IMR-90 (cell line): ENCODE data around the gene SPZ1. TPM values are rescaled to one million over a fixed set of nuclear protein-coding genes. Genes with fewer than 3 reads are reported as not detected.
A peak's percentile ranks its signal among the peaks of the same experiment; 100 is the strongest.
"Not testable (repeated sequence)": the region's sequence is repeated elsewhere in the genome, so short reads cannot be mapped to it uniquely, and the experiment has no call there.

Experiments
- ATAC-seq: fragments of 200-7000 bp; cut with Tn5 transposase; 2 replicates; pipeline ENCODE4 v1.9.1; 2020; ENCODE audit warnings: low read depth, mild to moderate bottlenecking, moderate library complexity
- BruUV-seq: library from RNA; stranded (reverse); fragments of 400-500 nt; replicated peaks from 2 replicates; lab custom pipeline; 2021; lab: Mats Ljungman, UMichigan
- CTCF ChIA-PET: fragments of 300-600 bp; formaldehyde crosslinking; extraction: SDS; loops from one replicate; lab custom pipeline; 2021; ENCODE audit warnings: antibody characterized with exemption; lab: Yijun Ruan, JAX
- POLR2A ChIA-PET: fragments of 300-600 bp; sonication (Branson Sonifier 250); formaldehyde crosslinking; loops from one replicate; lab custom pipeline; 2022; ENCODE audit warnings: antibody characterized with exemption; ENCODE audit not compliant: unreplicated experiment; lab: Charles Lee
- DNase-seq: peaks from one replicate; pipeline ENCODE4 v3.0.0; 2013
- H2AFZ ChIP-seq: replicated peaks from 2 replicates; pipeline ENCODE3; 2013; ENCODE audit warnings: low read length, mild to moderate bottlenecking; ENCODE audit not compliant: poor library complexity
- H2AK5ac ChIP-seq: 2 replicates; pipeline ENCODE4 v1.6.1; 2013; ENCODE audit warnings: low read depth, low read length, inconsistent platforms
- H2AK9ac ChIP-seq: replicated peaks from 2 replicates; pipeline ENCODE3; 2013; ENCODE audit warnings: mild to moderate bottlenecking, low read depth, low read length, moderate library complexity; ENCODE audit not compliant: poor library complexity
- H2BK120ac ChIP-seq: 2 replicates; pipeline ENCODE4 v1.6.1; 2013; ENCODE audit warnings: low read depth, low read length, inconsistent platforms
- H2BK15ac ChIP-seq: 3 replicates; pipeline ENCODE4 v1.6.1; 2013; ENCODE audit warnings: low read depth, low read length, inconsistent platforms
- H2BK20ac ChIP-seq: 2 replicates; pipeline ENCODE4 v1.6.1; 2013; ENCODE audit warnings: low read depth, mild to moderate bottlenecking, inconsistent platforms, low read length, moderate library complexity
- H2BK5ac ChIP-seq: 2 replicates; pipeline ENCODE4 v1.6.1; 2013; ENCODE audit warnings: mild to moderate bottlenecking, low read depth, low read length, inconsistent platforms; ENCODE audit not compliant: poor library complexity, severe bottlenecking
- H3K14ac ChIP-seq: replicated peaks from 2 replicates; pipeline ENCODE4 v1.6.1; 2013; ENCODE audit warnings: low read depth, low read length, inconsistent platforms
- H3K18ac ChIP-seq: 2 replicates; pipeline ENCODE4 v1.6.1; 2013; ENCODE audit warnings: low read depth, low read length, control low read depth
- H3K23ac ChIP-seq: 2 replicates; pipeline ENCODE4 v1.6.1; 2013; ENCODE audit warnings: low read depth, low read length, inconsistent platforms
- H3K27ac ChIP-seq: 2 replicates; pipeline ENCODE4 v1.5.1; 2013; ENCODE audit warnings: mild to moderate bottlenecking, control low read depth, low read length; ENCODE audit not compliant: insufficient read depth
- H3K27me3 ChIP-seq: 2 replicates; pipeline ENCODE4 v1.6.1; 2013; ENCODE audit warnings: low read length; ENCODE audit not compliant: control insufficient read depth, insufficient read depth
- H3K36me3 ChIP-seq: 2 replicates; pipeline ENCODE4 v1.6.1; 2013; ENCODE audit warnings: low read length, mixed read lengths; ENCODE audit not compliant: control insufficient read depth, insufficient read depth
- H3K4ac ChIP-seq: 2 replicates; pipeline ENCODE4 v1.6.1; 2013; ENCODE audit warnings: low read depth, low read length, inconsistent platforms
- H3K4me1 ChIP-seq: 2 replicates; pipeline ENCODE4 v1.6.1; 2013; ENCODE audit warnings: low read length, mixed read lengths; ENCODE audit not compliant: control insufficient read depth, insufficient read depth
- H3K4me2 ChIP-seq: 2 replicates; pipeline ENCODE4 v1.6.1; 2013; ENCODE audit warnings: low read depth, mild to moderate bottlenecking, control low read depth, low read length, moderate library complexity
- H3K4me3 ChIP-seq: 2 replicates; pipeline ENCODE4 v1.5.1; 2013; ENCODE audit warnings: low read depth, mild to moderate bottlenecking, control low read depth, low read length, moderate library complexity; ENCODE audit not compliant: insufficient read depth
- H3K56ac ChIP-seq: 2 replicates; pipeline ENCODE4 v1.6.1; 2013; ENCODE audit warnings: low read length, inconsistent platforms; ENCODE audit not compliant: insufficient read depth; ENCODE audit errors: extremely low read depth
- H3K79me1 ChIP-seq, 2 experiments: 2 replicates each; pipeline ENCODE4 v1.6.1; 2013; ENCODE audit warnings: low read length in 2 of 2, inconsistent platforms in 1 of 2, low read depth in 1 of 2
- H3K9ac ChIP-seq: 2 replicates; pipeline ENCODE4 v1.6.1; 2013; ENCODE audit warnings: low read depth, low read length, control low read depth
- H3K9me1 ChIP-seq: 2 replicates; pipeline ENCODE4 v1.6.1; 2013; ENCODE audit warnings: low read length, inconsistent platforms; ENCODE audit not compliant: insufficient read depth
- H3K9me3 ChIP-seq: 2 replicates; pipeline ENCODE4 v1.6.1; 2013; ENCODE audit warnings: low read length; ENCODE audit not compliant: control insufficient read depth, insufficient read depth
- H4K20me1 ChIP-seq: 2 replicates; pipeline ENCODE4 v1.6.1; 2013; ENCODE audit warnings: low read length, inconsistent platforms; ENCODE audit not compliant: insufficient read depth
- H4K5ac ChIP-seq: 2 replicates; pipeline ENCODE4 v1.6.1; 2013; ENCODE audit warnings: mild to moderate bottlenecking, low read depth, low read length, control low read depth
- H4K8ac ChIP-seq, 2 experiments: 2 replicates each; pipeline ENCODE4 v1.6.1; 2013; ENCODE audit warnings: low read depth in 2 of 2, low read length in 2 of 2, control low read depth in 1 of 2, inconsistent platforms in 1 of 2
- H4K91ac ChIP-seq: 2 replicates; pipeline ENCODE4 v1.6.1; 2013; ENCODE audit warnings: low read depth, low read length, inconsistent platforms; ENCODE audit not compliant: insufficient read depth
- FOS ChIP-seq: fragments of 150-350 bp; IDR thresholded peaks from 2 replicates; pipeline ENCODE4 v1.6.1; 2016; ENCODE audit warnings: low read depth, low read length
- WGBS, 2 experiments: methylation state at CpG; one replicate each; pipeline versions ENCODE4 v1.1.5 to v1.1.7; 2013; ENCODE audit warnings: missing lambda C conversion rate in 2 of 2; ENCODE audit not compliant: insufficient read length in 1 of 2; ENCODE audit errors: extremely low coverage in 2 of 2; 5-methylcytosine and 5-hydroxymethylcytosine counted together
- dilution Hi-C: fragments of 300-500 bp; cut with HindIII; formaldehyde crosslinking; loops from one replicate; pipeline ENCODE4 v1.14.3; 2018; ENCODE audit warnings: low sequenced_read_pairs; ENCODE audit not compliant: unreplicated experiment
- in situ Hi-C: fragments of 300-500 bp; cut with MboI; formaldehyde crosslinking; loops from 3 replicates; pipeline ENCODE4 v1.14.3; 2019; ENCODE audit warnings: low sequenced_read_pairs, inconsistent platforms, mixed read lengths
- intact Hi-C: fragments of 100-400 bp; cut with micrococcal nuclease; formaldehyde crosslinking; loops from 2 replicates; pipeline ENCODE4 v1.10.0; 2022
- polyA plus RNA-seq, 3 experiments: library from polyadenylated mRNA; depleted of rRNA; stranded (reverse); fragments of >200 nt; gene quantifications; 2 replicates each; pipeline ENCODE4 v1.2.3, GENCODE V29; 2012; ENCODE audit warnings: low replicate concordance in 1 of 3
- total RNA-seq: library from RNA; depleted of rRNA; stranded (reverse); fragments of >200 nt; gene quantifications from 2 replicates; pipeline ENCODE4 v1.2.3, GENCODE V29; 2012

Gene SPZ1
- total and polyA plus RNA-seq, 2 of the 4 experiments (the other 2 are of a cell fraction), result not detected

DNA sequence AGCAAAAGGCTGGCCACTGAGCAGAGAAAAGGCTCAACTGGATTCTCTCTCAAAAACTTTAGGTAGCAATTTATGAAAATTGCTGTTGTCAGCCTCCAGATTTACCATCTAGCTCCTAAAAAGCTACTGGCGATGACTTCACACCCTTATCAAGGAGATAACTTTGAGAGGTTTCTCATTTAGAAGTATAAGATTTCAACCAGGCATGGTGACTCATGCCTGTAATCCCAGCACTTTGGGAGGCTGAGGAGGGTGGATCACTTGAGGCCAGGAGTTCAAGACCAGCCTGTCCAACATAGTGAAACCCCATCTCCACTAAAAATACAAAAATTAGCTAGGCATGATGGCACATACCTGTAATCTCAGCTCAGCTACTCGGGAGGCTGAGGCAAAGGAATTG is 49.3 kb upstream of the SPZ1 start:
- H3K4me1 ChIP-seq, H4K20me1 ChIP-seq, H2AK9ac ChIP-seq, CTCF ChIA-PET, H4K8ac ChIP-seq, intact Hi-C loops, H2BK15ac ChIP-seq, H4K5ac ChIP-seq, H3K4me3 ChIP-seq, H2BK120ac ChIP-seq, H3K9me3 ChIP-seq, H3K18ac ChIP-seq, H3K36me3 ChIP-seq, H3K9ac ChIP-seq, H3K9me1 ChIP-seq, H2AK5ac ChIP-seq, ATAC-seq, H2BK5ac ChIP-seq, H3K27ac ChIP-seq, H3K4ac ChIP-seq, DNase-seq, H3K23ac ChIP-seq, H2AFZ ChIP-seq, H4K91ac ChIP-seq, H2BK20ac ChIP-seq, H3K56ac ChIP-seq, H3K27me3 ChIP-seq, H3K4me2 ChIP-seq, dilution Hi-C loops, BruUV-seq, H3K14ac ChIP-seq, POLR2A ChIA-PET, H3K79me1 ChIP-seq, in situ Hi-C loops: not testable (repeated sequence)
- WGBS, 2 experiments, result no CpG with 5 or more reads among the region's 2 CpGs
- TF ChIP-seq FOS, result 0 out of 2 replicates have a peak, but pooled peaks have one; percentile 2
